Stimulated activated CD4-positive, alpha-beta T cell treated with anti-CD3 and anti-CD28 coated beads, Interleukin-12 subunit alpha, Interleukin-12 subunit beta, amount 100 ng/mL, for 24 hours (primary cell): ENCODE measurements around the gene STARD3.

Source experiments
- DNase-seq, 2 experiments: peaks; one replicate each; pipeline ENCODE4 v3.0.0-alpha.2; 2020; ENCODE audit warnings: low read depth in 2 of 2

The STARD3 gene

GRCh38 chr17:39639043-39639442, 2.1 kb downstream of the STARD3 start:
- DNase-seq = no peak

DNA sequence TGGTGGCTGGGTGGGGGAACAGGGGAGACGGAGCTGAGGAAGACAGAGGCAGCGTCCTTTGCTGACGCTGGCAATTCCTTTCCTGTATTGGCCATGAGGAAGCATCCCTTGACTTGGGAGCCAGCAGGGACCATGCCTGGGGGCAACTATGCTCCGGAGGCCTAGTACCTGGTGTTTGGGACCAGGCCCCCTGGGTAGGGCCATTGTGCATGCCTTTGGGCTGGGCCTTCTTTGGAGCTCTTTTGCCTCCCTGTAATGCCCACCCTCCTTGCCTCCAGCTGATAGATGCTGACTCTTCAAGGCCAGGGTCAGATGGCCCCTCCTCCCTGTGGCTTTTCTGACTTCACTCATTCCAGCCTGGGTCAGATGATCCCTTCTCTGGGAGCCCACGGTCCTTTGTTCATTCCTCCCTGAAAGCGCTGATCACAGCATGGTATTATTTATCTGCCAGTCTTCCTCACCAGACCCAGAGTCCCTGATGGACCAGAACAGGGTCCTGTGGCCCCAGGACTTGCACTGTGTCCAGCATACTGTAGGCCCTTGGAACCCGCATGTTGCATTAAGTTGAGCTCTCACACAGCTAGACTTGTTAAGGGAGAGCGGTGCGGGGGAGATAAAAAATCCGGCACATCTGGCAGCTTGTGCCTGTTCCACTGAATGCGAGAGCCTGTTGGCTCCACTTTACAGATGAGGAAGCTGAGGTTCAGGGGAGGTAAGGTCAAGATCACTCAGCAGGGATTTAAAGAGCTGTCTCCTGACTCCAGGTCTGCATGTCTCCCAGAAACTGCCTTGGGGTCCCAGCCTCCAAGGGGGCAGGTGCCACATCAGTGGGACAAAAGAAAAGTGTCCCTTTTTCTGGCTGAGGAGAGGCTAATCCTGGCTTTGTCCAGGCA, 2.9 kb downstream of the STARD3 start:
- DNase-seq = no peak

DNA sequence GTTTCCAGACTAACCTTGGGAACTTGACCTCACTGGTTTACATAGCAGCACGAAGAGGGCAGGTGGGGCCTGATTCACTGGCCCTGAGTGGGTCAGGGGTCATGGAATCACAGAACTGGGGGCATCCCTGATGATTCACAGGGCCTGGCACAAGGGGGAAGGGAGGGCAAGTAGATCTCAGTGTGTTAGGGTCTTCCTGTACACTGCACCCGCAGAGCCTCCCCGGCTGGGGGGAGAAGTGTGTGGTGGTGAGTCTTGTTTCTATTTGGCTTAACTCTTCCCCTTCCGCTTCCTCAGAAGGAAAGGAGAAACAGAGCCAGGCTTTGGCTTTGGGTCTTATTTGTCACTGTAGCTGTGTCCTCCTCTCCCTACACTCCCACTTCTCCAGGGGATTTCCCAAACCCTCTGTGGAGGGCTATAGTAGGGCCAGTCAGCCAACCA, 3.7 kb downstream of the STARD3 start:
- no peak for DNase-seq

DNA sequence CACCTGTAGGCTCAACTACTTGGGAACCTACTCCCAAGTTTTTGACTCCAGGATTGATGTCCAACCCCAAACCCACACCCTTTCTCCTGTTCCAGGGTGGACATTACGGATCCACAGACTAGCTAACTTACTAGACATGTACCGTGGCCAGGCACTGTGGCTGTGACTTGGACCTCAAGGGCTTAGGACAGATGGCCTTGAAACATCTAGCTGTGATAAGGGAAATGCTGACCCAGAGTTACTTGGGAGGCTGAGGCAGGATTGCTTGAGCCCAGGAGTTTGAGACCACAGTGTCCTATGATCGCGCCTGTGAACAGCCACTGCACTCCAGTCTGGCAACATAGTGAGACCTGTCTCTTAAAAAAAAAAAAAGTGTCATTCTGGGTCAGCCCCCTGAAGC, 4.2 kb downstream of the STARD3 start:
- no peak for DNase-seq

GRCh38 chr17:39641883-39642282, 4.9 kb downstream of the STARD3 start:
- DNase-seq = no peak

GRCh38 chr17:39642291-39643074, 5.5 kb downstream of the STARD3 start:
- DNase-seq = no peak

DNA sequence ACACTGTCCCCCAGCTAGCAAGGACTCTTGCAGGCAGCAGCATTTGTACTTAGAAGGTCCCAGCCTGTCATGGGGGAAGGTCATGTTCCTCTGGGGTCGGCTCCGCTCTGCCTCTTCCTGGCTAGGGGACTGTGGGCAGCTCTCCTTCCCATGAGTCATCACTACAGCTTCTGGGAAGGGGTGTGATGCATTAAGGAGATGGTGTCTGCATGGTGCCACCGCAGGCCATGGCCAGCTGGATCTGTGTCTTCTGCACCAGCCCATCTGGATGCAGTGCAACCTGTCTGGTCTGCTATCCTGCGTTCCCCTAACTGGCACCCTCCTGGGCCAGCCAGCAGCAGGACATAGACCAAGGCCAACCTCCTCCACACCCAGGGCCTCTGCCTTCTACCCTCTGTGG, 6.3 kb downstream of the STARD3 start:
- no peak for DNase-seq

DNA sequence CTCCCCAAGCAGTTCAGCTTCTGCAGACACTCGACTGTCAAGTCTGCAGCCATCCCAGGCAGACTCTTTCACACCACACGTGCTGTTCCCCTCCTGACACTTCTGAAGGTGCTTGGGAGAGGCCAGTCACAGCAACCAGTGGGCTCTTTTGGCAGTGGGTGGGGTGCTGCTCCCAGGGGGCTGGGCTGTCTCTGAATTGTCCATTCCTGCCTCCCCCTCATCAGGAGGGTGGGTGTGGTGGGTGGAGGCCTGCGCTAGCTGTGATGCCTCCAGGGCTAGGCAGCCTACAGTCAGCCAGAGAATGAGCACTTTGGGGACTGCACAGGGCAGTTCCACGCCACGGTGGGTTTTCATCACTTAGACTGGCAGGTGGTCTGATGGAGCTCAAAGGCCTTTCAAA, 10.3 kb downstream of the STARD3 start:
- no peak for DNase-seq

- no peak for DNase-seq
These were observed 11.8 kb downstream of the STARD3 start for GRCh38 chr17:39648616-39649366.

DNA sequence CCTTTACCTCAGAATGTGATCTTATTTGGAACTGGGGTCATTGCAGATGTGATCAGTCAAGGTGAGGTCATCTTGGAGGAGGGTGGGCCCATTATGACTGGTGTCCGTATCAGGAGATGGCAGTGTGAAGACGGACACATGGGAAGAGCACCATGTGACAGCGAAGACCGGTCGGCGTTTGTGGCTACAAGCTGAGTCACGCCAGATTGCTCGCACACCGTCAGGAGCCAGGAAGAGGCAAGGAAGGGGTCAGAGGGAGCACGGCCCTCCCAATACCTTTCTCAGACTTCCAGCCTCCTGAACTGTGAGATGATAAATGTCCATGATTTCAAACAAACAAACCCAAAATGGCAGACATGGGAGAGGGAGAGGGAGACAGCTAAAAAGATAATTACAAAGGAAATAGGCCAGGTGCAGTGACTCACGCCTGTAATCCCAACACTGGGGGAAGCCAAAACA, 13.2 kb downstream of the STARD3 start:
- no peak for DNase-seq

DNA sequence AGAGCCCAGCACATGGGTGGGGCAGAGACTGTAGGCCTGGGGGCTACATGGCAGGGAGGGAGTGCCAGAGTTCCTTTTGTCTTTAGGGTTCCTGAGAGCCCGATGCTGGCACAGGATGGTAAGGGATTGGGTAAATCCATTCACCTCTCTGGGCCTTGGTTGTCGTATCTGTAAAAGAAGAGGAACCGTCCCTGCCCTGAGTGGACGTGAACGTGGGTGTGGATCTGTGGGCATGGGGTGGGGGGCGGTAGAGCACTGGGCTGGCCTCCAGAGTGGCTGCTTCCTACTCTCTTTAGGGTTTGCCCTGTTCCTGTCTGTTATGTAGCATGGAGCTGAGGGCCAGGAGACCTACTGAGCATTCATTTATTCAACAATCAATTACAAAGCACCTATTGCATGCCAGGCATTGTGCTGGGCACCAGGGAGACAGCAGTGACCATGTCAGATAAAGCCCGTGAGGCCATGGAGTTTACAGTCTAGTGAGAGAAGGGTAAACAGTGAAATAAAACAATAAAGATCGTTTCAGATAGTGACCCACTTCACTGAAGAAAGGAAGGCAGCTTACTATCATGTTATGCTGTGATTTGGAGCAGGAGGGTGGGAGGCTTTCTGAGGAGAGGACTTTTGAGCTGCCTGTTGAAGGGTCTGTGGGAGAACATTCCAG, 15.1 kb downstream of the STARD3 start:
- DNase-seq = no peak

DNA sequence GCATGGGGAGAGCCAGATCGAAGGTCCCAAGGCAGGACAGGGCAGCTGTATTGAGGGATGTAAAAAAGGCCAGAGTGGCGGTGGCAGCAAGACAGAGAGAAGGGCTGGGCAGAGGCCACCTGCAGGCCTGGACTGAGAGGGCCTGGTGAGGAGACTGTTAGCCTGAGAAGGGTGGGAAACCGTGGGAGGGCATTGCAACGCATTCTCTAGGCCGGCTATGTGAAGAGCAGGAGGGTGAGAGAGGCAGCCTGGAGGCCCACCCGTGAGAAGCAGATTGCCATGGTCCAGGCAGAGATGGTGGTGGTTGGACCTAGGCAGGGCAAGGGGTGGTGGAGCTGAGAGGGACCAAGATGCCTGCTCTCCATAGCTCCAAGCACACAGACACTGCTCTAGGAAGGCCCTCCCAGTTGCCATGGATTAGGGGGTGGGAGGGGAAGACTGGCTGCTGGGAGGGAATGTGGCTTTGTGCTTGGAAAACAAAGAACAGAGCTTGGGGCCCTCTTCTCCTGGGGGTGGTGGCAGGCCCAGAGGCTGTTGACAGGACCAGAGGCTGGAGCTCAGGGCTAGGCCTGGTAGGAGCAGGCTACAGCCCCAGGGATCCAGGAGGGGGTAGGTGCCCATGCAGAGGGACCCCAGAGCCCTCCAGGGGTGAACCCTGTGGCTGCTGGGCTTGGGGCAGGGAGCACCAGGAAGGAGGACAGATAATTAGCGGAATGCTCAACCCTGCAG, 15.8 kb downstream of the STARD3 start:
- no peak for DNase-seq

GRCh38 chr17:39653316-39653661, 16.3 kb downstream of the STARD3 start:
- no peak for DNase-seq

DNA sequence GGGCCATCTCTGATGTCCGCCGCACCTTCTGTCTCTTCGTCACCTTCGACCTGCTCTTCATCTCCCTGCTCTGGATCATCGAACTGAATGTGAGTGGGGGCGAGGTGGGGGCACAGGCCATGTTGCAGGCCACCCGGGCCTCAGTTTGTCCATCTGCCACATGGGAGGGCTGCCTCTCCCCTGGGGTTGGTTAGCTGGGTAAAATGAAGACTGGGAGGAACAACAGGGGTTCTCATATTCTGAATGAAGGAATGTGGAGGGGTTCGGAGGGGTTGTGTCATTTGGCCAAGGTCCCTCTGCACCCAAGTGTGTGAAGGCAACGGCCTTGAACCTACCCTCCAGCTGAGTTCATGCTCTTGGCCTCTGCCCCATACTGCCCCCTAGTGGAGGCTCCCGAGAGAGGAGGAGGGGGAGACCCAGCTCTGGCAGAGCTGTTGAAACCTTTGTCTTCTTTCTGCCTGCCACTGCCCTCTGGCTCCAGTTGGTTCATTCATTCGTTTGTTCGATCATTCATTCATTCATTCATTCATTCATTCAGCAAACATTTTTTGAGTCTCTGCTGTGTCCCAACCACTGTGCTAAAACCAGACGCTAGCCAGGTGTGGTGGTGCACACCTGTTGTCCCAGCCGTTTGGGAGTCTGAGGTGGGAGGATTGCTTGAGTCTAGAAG, 16.9 kb downstream of the STARD3 start:
- DNase-seq = peak; percentile 59 to 78

GRCh38 chr17:39655105-39655504, 18.2 kb downstream of the STARD3 start:
- DNase-seq = no peak

DNA sequence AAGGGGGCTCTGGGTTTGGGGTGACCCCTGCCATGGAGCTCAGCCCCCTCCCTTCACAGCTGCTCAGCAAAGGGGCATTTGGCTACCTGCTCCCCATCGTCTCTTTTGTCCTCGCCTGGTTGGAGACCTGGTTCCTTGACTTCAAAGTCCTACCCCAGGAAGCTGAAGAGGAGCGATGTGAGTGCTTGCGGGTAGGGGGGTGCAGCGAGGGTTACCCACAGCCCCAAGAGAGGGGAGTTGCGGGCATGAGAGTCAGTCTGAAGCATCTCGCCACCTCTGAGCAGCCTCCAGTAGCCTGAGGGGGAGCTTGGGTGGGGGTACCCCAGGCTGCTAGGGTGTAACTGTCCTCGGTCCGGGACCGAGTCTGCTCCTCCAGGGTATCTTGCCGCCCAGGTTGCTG, 21.4 kb downstream of the STARD3 start:
- no peak for DNase-seq

DNA sequence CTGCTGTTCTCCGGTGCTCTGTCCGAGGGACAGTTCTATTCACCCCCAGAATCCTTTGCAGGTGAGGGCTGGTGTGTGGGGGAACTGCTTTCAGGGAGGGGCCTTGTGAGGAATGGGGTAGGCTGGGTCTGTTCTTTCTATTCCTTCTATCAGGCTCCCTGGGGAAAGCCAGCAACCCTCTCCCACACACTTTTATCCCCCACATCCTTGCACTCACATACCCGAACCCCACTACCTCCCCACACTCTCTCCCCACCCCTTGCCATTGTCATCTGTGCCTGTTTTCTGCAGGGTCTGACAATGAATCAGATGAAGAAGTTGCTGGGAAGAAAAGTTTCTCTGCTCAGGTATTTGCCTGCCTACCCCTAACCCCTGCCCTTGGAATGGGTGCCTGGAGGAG, 21.8 kb downstream of the STARD3 start:
- no peak for DNase-seq

GRCh38 chr17:39659279-39660010, 22.5 kb downstream of the STARD3 start:
- no peak for DNase-seq

GRCh38 chr17:39660011-39660360, 23.0 kb downstream of the STARD3 start:
- no peak for DNase-seq
